Brain microvascular endothelial cell (primary cell): ENCODE results near the gene MYO19.
A peak's percentile ranks its signal among the peaks of the same experiment; 100 is the strongest.

ENCODE experiments used
- DNase-seq: peaks from one replicate; pipeline ENCODE4 v3.0.0-alpha.2; 2020
- H3K27ac ChIP-seq: fragments of 250-450 bp; sonication (Bioruptor Pico); 2 replicates; pipeline ENCODE4 v1.5.1; 2020; ENCODE audit warnings: mild to moderate bottlenecking, moderate library complexity
- H3K27me3 ChIP-seq: fragments of 250-450 bp; sonication (Bioruptor Pico); replicated peaks from 2 replicates; pipeline ENCODE4 v1.5.1; 2020; ENCODE audit warnings: mild to moderate bottlenecking
- H3K36me3 ChIP-seq: fragments of 250-450 bp; sonication (Bioruptor Pico); replicated peaks from 2 replicates; pipeline ENCODE4 v1.5.1; 2020; ENCODE audit warnings: mild to moderate bottlenecking
- H3K4me3 ChIP-seq: 2 replicates; pipeline ENCODE4 v1.5.1; 2011; ENCODE audit warnings: low read depth, mild to moderate bottlenecking, control low read depth, low read length, moderate library complexity
- in situ Hi-C: cut with HindIII; loops from 2 replicates; pipeline ENCODE4 v1.10.0; 2017; ENCODE audit warnings: low sequenced_read_pairs, low pct_ligation_motif_present
- TF ChIP-seq, protein P1 (sequence below): IDR thresholded peaks from 2 replicates; pipeline ENCODE4 v1.5.1; 2011; ENCODE audit warnings: low read depth, mild to moderate bottlenecking, moderate library complexity, low read length, control low read depth, inconsistent platforms; ENCODE audit errors: missing control alignments

Gene MYO19

DNA sequence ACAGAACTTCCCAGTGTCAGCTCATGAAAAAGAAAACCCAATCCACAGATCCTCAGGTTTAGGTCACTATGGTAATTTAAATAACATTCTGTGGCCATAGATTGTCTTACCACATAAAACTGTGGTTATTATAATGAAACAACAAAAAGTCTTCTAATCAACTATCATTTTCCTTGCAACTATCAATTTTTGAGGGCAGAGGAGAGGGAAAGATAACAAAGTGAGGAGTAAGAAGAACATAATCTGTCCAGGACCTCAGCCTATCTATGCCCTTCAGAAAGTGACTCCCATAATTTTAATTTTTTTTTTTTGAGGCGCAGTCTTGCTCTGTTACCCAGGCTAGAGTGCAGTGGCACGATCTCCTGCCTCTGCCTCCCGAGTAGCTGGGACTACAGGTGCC is 6.0 kb upstream of the MYO19 start:
- Histone ChIP-seq H3K27me3 (no peaks in the 10 kb centered on the region), H3K4me3 (no peak overlapping the region)
- TF ChIP-seq, protein P1, sequence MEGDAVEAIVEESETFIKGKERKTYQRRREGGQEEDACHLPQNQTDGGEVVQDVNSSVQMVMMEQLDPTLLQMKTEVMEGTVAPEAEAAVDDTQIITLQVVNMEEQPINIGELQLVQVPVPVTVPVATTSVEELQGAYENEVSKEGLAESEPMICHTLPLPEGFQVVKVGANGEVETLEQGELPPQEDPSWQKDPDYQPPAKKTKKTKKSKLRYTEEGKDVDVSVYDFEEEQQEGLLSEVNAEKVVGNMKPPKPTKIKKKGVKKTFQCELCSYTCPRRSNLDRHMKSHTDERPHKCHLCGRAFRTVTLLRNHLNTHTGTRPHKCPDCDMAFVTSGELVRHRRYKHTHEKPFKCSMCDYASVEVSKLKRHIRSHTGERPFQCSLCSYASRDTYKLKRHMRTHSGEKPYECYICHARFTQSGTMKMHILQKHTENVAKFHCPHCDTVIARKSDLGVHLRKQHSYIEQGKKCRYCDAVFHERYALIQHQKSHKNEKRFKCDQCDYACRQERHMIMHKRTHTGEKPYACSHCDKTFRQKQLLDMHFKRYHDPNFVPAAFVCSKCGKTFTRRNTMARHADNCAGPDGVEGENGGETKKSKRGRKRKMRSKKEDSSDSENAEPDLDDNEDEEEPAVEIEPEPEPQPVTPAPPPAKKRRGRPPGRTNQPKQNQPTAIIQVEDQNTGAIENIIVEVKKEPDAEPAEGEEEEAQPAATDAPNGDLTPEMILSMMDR, result no peak

DNA sequence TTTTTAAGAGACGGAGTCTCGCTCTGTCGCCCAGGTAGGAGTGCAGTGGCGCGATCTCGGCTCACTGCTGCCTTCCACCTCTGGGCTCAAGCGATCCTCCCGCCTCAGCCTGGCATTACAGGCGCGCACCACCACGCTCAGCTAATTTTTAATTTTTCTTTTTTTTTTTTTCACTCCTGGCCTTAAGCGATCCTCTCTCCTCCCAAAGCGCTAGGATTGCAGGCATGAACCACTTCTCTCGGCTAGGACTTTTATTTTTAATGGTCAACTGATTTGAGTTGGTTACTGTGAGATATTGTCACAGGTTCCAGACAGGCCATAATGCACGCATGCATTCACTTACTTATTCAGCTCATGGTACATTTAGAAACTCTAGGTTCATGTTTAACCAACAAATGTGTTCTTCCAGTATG is 1.0 kb upstream of the MYO19 start:
- Histone ChIP-seq H3K27me3 (no peaks in the 10 kb centered on the region), H3K36me3 (peaks cover 13% of the 10 kb centered on the region), H3K4me3 (peak overlapping the region; percentile 93), H3K27ac (peak overlapping the region; percentile 92)
- DNase-seq, result no peak
- in situ Hi-C loops, result no loop called here
- TF ChIP-seq, protein P1, result no peak

More for the DNA sequence above, 6.0 kb upstream of the MYO19 start:
- in situ Hi-C loops, result no loop called here
- Histone ChIP-seq H3K36me3 (peaks cover 2% of the 10 kb centered on the region), H3K27ac (no peak overlapping the region)
- DNase-seq, result no peak

DNA sequence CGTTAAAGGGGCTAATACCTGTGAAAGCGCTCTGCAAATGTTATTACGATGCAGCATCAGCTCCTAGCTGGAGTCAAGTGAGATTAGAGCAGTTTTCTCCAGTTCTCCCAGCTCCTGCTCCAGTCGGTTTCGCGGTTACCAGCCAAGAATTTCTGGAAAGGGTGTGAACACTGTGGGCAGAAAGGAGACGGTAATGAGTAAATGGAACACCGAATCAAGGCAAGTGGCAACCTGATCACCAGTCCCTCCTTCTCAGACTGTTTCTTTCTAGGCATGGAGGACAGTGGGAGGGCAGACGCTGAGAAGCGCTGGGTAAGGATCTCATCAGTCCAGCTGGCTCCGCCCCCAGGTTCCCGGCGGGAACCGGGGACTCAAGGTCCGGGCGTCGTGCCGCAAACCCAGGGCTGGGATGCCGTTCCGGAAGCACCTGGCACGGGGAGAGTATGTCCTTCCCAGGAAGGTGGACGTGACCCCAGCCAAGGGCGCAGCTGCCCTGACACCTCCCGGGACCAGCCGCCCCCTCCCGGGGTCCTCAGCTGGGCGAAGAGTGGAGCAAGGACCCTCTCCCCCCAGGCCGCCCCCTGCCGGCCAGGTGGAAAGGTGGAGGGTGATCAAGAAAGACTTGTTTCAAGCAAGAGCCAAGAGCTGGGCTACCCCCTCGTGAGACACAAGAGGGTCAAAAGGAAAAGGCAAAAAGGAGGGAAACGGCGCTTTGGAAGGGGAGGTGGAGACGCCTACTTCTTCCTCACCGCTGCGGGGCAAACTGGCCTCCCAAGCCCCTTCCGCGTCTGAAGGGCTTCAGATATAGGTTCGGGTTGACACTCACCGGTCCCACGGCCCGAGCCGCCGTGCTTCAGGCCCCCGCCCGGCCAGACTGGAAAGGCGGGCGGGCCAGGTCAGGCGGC is 481 bp downstream of the MYO19 start:
- H3K27ac ChIP-seq, result peak overlapping the region; percentile 92
- peak overlapping the region; percentile 93 for H3K4me3 ChIP-seq
- TF ChIP-seq, protein P1, result peak; percentile 76
- in situ Hi-C loops, result no loop called here
- H3K27me3 ChIP-seq, result no peaks in the 10 kb centered on the region
- DNase-seq, result peak; percentile 33
- H3K36me3 ChIP-seq, result peaks cover 13% of the 10 kb centered on the region

DNA sequence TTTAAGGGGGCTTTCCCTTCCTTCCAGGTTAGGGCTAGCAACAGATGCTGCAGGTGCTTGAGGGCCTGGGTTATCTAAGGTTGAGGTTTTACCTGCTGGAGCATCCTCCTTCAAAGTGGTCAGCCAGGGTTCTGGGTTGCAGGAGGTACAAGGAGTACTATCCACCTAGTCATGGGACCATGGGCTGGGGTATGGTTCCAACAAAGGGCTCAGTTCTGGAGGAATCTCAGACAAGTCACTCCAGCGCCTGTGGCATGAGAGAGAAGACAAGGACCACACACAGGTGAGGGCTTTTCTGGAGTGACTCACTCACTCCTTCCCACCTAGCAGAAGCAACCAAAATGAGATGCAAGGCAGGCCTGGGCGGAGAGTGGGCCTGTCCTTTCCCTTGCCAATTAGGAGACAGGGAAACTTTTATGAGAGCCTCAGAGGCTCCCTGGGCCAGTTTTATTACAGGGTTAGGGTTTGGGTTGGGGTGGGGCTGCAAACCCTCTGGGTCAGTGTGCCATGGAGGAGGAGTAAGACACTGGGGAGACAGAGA is 2.2 kb downstream of the MYO19 start:
- no peak for DNase-seq
- H3K36me3 ChIP-seq, result peaks cover 14% of the 10 kb centered on the region
- H3K27me3 ChIP-seq, result no peaks in the 10 kb centered on the region
- no peak overlapping the region for H3K4me3 ChIP-seq
- in situ Hi-C loops, result no loop called here
- no peak overlapping the region for H3K27ac ChIP-seq
- TF ChIP-seq, protein P1, result no peak

DNA sequence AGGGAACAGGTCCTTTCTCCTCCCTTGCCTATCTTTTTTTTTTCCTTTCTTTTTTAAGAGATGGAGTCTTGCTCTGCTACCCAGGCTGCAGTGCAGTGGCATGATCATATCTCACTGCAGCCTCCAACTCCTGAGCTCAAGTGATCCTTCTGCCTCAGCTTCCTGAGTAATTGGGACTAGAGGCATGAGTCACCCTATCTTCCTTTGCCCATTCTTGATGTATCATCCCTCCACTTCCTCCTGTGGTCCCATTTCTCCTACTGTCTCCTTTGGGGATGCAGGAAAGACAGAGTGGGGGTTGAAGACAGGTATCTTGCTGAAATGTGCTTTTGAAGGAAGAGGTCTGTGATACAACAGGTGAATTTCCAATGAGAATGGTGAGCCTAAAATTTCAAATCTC is 5.5 kb downstream of the MYO19 start:
- DNase-seq, result peak; percentile 55
- H3K27me3 ChIP-seq, result no peaks in the 10 kb centered on the region
- in situ Hi-C loops, result no loop called here
- no peak overlapping the region for H3K4me3 ChIP-seq
- no peak overlapping the region for H3K27ac ChIP-seq
- H3K36me3 ChIP-seq, result peaks cover 36% of the 10 kb centered on the region
- TF ChIP-seq, protein P1, result no peak
